Measurements from ENCODE around the gene CELSR3.

Gene CELSR3

DNA sequence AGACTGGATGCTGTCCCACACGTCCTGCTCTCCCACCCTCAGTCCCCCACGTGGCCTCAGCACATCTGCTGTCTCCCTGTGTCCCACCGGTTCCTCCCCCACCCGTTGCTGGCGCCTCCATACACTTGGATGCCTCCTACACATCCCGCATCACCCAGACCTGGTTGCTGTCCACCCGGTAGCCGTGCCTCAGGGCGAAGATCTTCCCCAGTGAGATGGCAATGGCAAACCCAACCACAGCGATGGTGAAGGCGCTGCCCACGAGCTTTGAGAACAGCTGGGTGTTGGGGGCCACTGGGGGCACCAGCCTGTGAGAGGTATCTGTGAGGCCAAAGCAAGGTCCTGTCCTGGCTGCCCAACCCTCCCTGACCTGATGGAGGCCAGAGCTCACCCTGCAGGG, 31.9 kb downstream of the CELSR3 start:
- TF ChIP-seq, protein P1, sequence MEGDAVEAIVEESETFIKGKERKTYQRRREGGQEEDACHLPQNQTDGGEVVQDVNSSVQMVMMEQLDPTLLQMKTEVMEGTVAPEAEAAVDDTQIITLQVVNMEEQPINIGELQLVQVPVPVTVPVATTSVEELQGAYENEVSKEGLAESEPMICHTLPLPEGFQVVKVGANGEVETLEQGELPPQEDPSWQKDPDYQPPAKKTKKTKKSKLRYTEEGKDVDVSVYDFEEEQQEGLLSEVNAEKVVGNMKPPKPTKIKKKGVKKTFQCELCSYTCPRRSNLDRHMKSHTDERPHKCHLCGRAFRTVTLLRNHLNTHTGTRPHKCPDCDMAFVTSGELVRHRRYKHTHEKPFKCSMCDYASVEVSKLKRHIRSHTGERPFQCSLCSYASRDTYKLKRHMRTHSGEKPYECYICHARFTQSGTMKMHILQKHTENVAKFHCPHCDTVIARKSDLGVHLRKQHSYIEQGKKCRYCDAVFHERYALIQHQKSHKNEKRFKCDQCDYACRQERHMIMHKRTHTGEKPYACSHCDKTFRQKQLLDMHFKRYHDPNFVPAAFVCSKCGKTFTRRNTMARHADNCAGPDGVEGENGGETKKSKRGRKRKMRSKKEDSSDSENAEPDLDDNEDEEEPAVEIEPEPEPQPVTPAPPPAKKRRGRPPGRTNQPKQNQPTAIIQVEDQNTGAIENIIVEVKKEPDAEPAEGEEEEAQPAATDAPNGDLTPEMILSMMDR (IDR thresholded peaks at IDR 0.05; ENCODE audit: poor library complexity, severe bottlenecking) = no peak
- Histone ChIP-seq H3K4me3 (ENCODE audit: severe bottlenecking) (no peak overlapping the region), H3K36me3 (ENCODE audit: low read depth) (peaks cover 75% of the 10 kb centered on the region), H3K27me3 (ENCODE audit: insufficient read depth, poor library complexity, severe bottlenecking) (no peaks in the 10 kb centered on the region), H3K27ac (ENCODE audit: poor library complexity, severe bottlenecking) (no peak overlapping the region), H3K4me1 (ENCODE audit: insufficient read depth, poor library complexity, severe bottlenecking) (peaks cover 4% of the 10 kb centered on the region), H3K9me3 (ENCODE audit: severe bottlenecking) (no peaks in the 10 kb centered on the region)
- ATAC-seq (ENCODE audit: low read depth) = no peak
- peak; percentile 54 for DNase-seq (ENCODE audit: low spot score)

DNA sequence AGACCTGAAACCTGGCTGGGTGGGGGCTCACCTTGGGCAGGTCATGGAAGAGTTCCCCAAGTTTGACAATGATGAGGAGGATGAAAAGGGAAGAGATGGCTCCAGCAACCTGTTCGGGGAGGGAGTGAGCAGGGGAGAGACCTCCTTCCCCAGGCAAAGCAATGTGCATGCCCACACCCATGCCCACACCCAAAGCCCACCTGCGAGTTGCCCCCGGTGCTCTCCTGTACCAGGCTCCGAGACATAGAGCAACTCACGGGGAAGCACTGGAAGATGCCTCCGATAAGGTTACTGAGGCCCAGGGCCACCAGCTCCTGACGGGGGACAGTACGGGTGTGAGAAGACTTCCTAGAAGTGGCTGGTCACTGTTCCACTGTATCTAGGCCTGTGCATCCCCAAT, 32.3 kb downstream of the CELSR3 start:
- no peaks in the 10 kb centered on the region for H3K9me3 ChIP-seq (ENCODE audit: severe bottlenecking)
- ATAC-seq (ENCODE audit: low read depth) (no peak), DNase-seq (ENCODE audit: low spot score) (peak; percentile 58)
- no peak overlapping the region for H3K27ac ChIP-seq (ENCODE audit: poor library complexity, severe bottlenecking)
- TF ChIP-seq, protein P1 (IDR thresholded peaks at IDR 0.05; ENCODE audit: poor library complexity, severe bottlenecking) = no peak
- no peak overlapping the region for H3K4me3 ChIP-seq (ENCODE audit: severe bottlenecking)
- peaks cover 4% of the 10 kb centered on the region for H3K4me1 ChIP-seq (ENCODE audit: insufficient read depth, poor library complexity, severe bottlenecking)
- no peaks in the 10 kb centered on the region for H3K27me3 ChIP-seq (ENCODE audit: insufficient read depth, poor library complexity, severe bottlenecking)
- peaks cover 80% of the 10 kb centered on the region for H3K36me3 ChIP-seq (ENCODE audit: low read depth)

DNA sequence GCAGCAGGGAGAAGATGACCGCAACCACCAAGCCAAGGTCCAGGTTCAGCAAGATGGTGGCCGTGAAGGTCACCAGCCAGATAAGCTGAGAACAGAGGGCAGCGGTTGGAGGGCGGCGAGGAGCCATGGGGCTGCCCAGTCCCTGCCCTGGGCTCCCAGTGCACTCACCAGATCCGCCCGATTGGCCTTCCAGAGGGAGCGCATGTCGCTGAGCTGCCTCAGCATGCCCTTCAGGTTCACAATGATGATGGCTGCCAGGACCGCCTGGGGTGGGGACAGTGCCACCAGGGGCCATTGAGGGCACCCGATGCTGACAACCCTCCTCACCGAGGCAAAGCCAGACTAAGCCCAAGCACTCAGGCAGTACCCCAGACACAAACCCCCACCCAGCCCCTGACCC, 32.8 kb downstream of the CELSR3 start:
- DNase-seq (ENCODE audit: low spot score) (peak; percentile 56), ATAC-seq (ENCODE audit: low read depth) (no peak)

DNA sequence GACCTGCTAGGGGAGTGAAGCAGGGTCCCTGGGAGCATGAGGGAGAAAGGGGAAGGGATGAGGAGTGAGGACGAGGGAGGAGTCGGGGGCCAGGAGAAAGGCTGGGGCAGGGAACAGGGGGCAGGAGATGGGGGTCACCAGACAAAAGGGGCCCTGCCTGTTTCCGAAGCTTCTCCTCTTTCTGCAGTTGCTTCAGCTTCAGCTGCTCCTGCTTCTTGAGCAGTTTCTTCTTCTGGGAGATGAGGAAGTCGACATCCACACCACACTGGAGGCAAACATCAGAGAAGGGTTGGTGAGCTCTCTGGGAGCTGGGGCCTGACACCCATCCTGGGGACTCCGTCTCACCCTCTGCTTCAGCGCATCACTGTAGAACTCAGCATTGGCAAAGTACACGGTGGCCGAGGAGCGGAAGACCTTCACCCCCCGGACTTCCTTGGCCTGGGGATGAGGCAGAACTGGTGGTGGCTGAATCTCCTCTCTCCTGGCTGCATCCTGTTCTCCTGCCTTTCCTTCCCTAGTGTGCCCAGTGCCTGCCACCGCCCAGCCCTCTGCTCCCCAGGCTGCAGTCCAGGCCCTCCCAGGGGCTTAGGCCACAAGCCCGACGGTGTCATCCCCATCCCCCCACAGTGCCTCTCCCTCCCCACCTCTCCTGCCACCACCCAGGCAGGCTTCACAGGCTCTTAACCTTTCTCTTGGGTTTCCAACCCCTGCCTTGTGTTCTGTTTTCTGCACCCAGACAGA, 34.2 kb downstream of the CELSR3 start:
- TF ChIP-seq, protein P1 (IDR thresholded peaks at IDR 0.05; ENCODE audit: poor library complexity, severe bottlenecking) = no peak
- Histone ChIP-seq H3K27ac (ENCODE audit: poor library complexity, severe bottlenecking) (no peak overlapping the region), H3K27me3 (ENCODE audit: insufficient read depth, poor library complexity, severe bottlenecking) (no peaks in the 10 kb centered on the region), H3K4me1 (ENCODE audit: insufficient read depth, poor library complexity, severe bottlenecking) (no peaks in the 10 kb centered on the region), H3K9me3 (ENCODE audit: severe bottlenecking) (no peaks in the 10 kb centered on the region), H3K36me3 (ENCODE audit: low read depth) (peaks cover 78% of the 10 kb centered on the region), H3K4me3 (ENCODE audit: severe bottlenecking) (no peak overlapping the region)
- DNase-seq (ENCODE audit: low spot score) (no peak), ATAC-seq (ENCODE audit: low read depth) (no peak)

More for the DNA sequence above, 32.8 kb downstream of the CELSR3 start:
- peaks cover 85% of the 10 kb centered on the region for H3K36me3 ChIP-seq (ENCODE audit: low read depth)
- H3K4me1 ChIP-seq (ENCODE audit: insufficient read depth, poor library complexity, severe bottlenecking) = peaks cover 4% of the 10 kb centered on the region
- H3K27ac ChIP-seq (ENCODE audit: poor library complexity, severe bottlenecking) = no peak overlapping the region
- no peak overlapping the region for H3K4me3 ChIP-seq (ENCODE audit: severe bottlenecking)
- no peaks in the 10 kb centered on the region for H3K9me3 ChIP-seq (ENCODE audit: severe bottlenecking)
- TF ChIP-seq, protein P1 (IDR thresholded peaks at IDR 0.05; ENCODE audit: poor library complexity, severe bottlenecking) = no peak
- no peaks in the 10 kb centered on the region for H3K27me3 ChIP-seq (ENCODE audit: insufficient read depth, poor library complexity, severe bottlenecking)

DNA sequence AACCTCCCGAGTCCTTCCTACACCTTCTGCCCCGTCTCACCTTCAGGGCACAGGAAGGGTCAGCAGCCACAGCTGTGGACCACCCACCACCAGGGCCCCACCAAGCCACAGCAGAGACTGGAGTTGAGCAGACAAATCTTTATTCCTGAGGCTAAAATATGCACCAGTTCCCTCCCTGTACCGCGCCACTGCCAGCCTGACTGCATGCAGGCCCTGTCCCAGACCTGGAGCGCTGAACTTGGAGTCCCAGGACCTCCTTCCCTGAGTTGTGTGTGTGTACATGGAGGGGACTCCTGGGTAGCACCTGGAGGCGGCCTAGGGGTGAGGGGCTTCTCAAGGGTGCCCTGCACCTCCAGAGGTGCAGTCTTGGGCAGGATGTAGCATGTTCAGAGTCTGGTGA, 37.1 kb downstream of the CELSR3 start:
- DNase-seq (ENCODE audit: low spot score) (no peak), ATAC-seq (ENCODE audit: low read depth) (no peak)
- Histone ChIP-seq H3K27ac (ENCODE audit: poor library complexity, severe bottlenecking) (no peak overlapping the region), H3K9me3 (ENCODE audit: severe bottlenecking) (no peaks in the 10 kb centered on the region), H3K27me3 (ENCODE audit: insufficient read depth, poor library complexity, severe bottlenecking) (no peaks in the 10 kb centered on the region), H3K36me3 (ENCODE audit: low read depth) (peaks cover 49% of the 10 kb centered on the region), H3K4me3 (ENCODE audit: severe bottlenecking) (no peak overlapping the region), H3K4me1 (ENCODE audit: insufficient read depth, poor library complexity, severe bottlenecking) (no peaks in the 10 kb centered on the region)
- TF ChIP-seq, protein P1 (IDR thresholded peaks at IDR 0.05; ENCODE audit: poor library complexity, severe bottlenecking) = no peak
